GM15510 (cell line): ENCODE results near the gene PHPT1.
"Not testable (repeated sequence)": the region's sequence is repeated elsewhere in the genome, so short reads cannot be mapped to it uniquely, and the experiment has no call there.

ENCODE experiments used
- POLR2A ChIP-seq: IDR thresholded peaks from 3 replicates; pipeline ENCODE4 v1.6.1; 2011; ENCODE audit warnings: borderline replicate concordance; ENCODE audit not compliant: insufficient read length; ENCODE audit errors: extremely low read depth

The PHPT1 gene

GRCh38 chr9:136840877-136841645 lies 8.1 kb upstream of the PHPT1 start:
- no peak for TF ChIP-seq POLR2A

GRCh38 chr9:136842380-136842948 lies 6.7 kb upstream of the PHPT1 start, which contains the start of gene AJM1:
TSS of gene AJM1 (plus strand) at chr9:136842478. CDS start at chr9:136844415, 1,937 bp downstream.
- not testable (repeated sequence) for TF ChIP-seq POLR2A

- no peak for TF ChIP-seq POLR2A
These were observed 4.3 kb upstream of the PHPT1 start for GRCh38 chr9:136844761-136845464.

- TF ChIP-seq POLR2A: no peak
These were observed 3.5 kb upstream of the PHPT1 start for GRCh38 chr9:136845465-136846260.

GRCh38 chr9:136846376-136847087 lies 2.7 kb upstream of the PHPT1 start:
- TF ChIP-seq POLR2A: no peak

- no peak for TF ChIP-seq POLR2A
These were observed 2.0 kb upstream of the PHPT1 start for GRCh38 chr9:136847088-136847825.

- peak; percentile 79 for TF ChIP-seq POLR2A
These were observed 1.3 kb upstream of the PHPT1 start for GRCh38 chr9:136847826-136848392.

- no peak for TF ChIP-seq POLR2A
These were observed 694 bp upstream of the PHPT1 start for GRCh38 chr9:136848393-136849037.

GRCh38 chr9:136849960-136850865 lies 1.0 kb downstream of the PHPT1 start:
- TF ChIP-seq POLR2A: no peak

- TF ChIP-seq POLR2A: no peak
These were observed 1.9 kb downstream of the PHPT1 start for GRCh38 chr9:136850866-136851775.
